Common myeloid progenitor, CD34-positive (primary cell): Measurements from ENCODE around the gene TLL2.

Experiments
- CTCF ChIA-PET: fragments of 350-600 bp; sonication (Branson Sonifier 250); formaldehyde crosslinking; loops from one replicate; lab custom pipeline; 2021; ENCODE audit warnings: antibody characterized with exemption; lab: Charles Lee
- POLR2A ChIA-PET: fragments of 350-600 bp; sonication (Branson Sonifier 250); formaldehyde crosslinking; loops from one replicate; lab custom pipeline; 2021; ENCODE audit warnings: antibody characterized with exemption; lab: Charles Lee
- DNase-seq, 3 donors: peaks; one replicate each; pipeline versions ENCODE4 v3.0.0 to v3.0.0-alpha.2; 2013
- H3K27ac ChIP-seq, 2 experiments: 1 replicate in 1 of 2; 2 replicates in 1 of 2; pipeline ENCODE4 v1.7.0; 2013; ENCODE audit warnings: inconsistent platforms in 2 of 2, low read length in 2 of 2, mild to moderate bottlenecking in 2 of 2, low read depth in 1 of 2, moderate library complexity in 1 of 2; ENCODE audit not compliant: severe bottlenecking in 2 of 2, insufficient read depth in 1 of 2, poor library complexity in 1 of 2
- H3K27me3 ChIP-seq, 5 experiments: replicated peaks in 2 of 5; 1 replicate in 3 of 5; 2 replicates in 2 of 5; pipeline versions ENCODE4 v1.6.1 to v1.7.0; 2013; ENCODE audit warnings: low read length in 4 of 5, mild to moderate bottlenecking in 2 of 5, moderate library complexity in 2 of 5, inconsistent platforms in 1 of 5; ENCODE audit not compliant: insufficient read depth in 5 of 5, control insufficient read depth in 4 of 5
- H3K36me3 ChIP-seq, 4 experiments: 1 replicate in 2 of 4; 2 replicates in 2 of 4; pipeline versions ENCODE4 v1.6.1 to v1.7.0; 2013; ENCODE audit warnings: low read length in 3 of 4, control low read depth in 1 of 4, mild to moderate bottlenecking in 1 of 4; ENCODE audit not compliant: control insufficient read depth in 4 of 4, insufficient read depth in 4 of 4
- H3K4me1 ChIP-seq, 4 experiments: 1 replicate in 3 of 4; 2 replicates in 1 of 4; pipeline versions ENCODE4 v1.6.1 to v1.7.1; 2013; ENCODE audit warnings: low read length in 3 of 4, mild to moderate bottlenecking in 3 of 4, control low read depth in 1 of 4, inconsistent platforms in 1 of 4, moderate library complexity in 1 of 4; ENCODE audit not compliant: control insufficient read depth in 4 of 4, insufficient read depth in 4 of 4; ENCODE audit errors: control extremely low read depth in 1 of 4
- H3K4me3 ChIP-seq, 7 experiments: 1 replicate in 4 of 7; 2 replicates in 3 of 7; pipeline versions ENCODE4 v1.5.1 to v1.7.0; 2013; ENCODE audit warnings: mild to moderate bottlenecking in 7 of 7, low read length in 6 of 7, moderate library complexity in 6 of 7, inconsistent platforms in 2 of 7, low read depth in 2 of 7, control low read depth in 1 of 7; ENCODE audit not compliant: insufficient read depth in 4 of 7, control insufficient read depth in 1 of 7; ENCODE audit errors: extremely low read depth in 1 of 7
- H3K9me3 ChIP-seq, 5 experiments: 1 replicate in 4 of 5; 2 replicates in 1 of 5; pipeline versions ENCODE4 v1.6.1 to v1.7.1; 2013; ENCODE audit warnings: low read length in 4 of 5, mild to moderate bottlenecking in 2 of 5, inconsistent platforms in 1 of 5, low read depth in 1 of 5, moderate library complexity in 1 of 5; ENCODE audit not compliant: control insufficient read depth in 4 of 5, insufficient read depth in 2 of 5; ENCODE audit errors: control extremely low read depth in 1 of 5
- WGBS: methylation state at CpG from one replicate; pipeline ENCODE4 v1.1.5; 2013; ENCODE audit not compliant: insufficient coverage; 5-methylcytosine and 5-hydroxymethylcytosine counted together

TLL2 gene

GRCh38 chr10:96491303-96491702, 22.4 kb downstream of the TLL2 start:
- DNase-seq: no peak
- CTCF ChIA-PET: interaction anchor here (1.3 to 2.4 kb wide), 4 partner anchors 12 to 149 kb away, joined by 3 to 17 read pairs (median 6); no protein-coding TSS in a partner anchor

GRCh38 chr10:96488161-96488935, 25.4 kb downstream of the TLL2 start:
- ChIA-PET CTCF (no interaction called here), POLR2A (no interaction called here)
- Histone ChIP-seq H3K36me3 (no peaks in the 10 kb centered on the region), H3K4me3 (no peak overlapping the region), H3K27me3 (peaks cover 0 to 9% (median 4%) of the 10 kb centered on the region in 5 experiments), H3K4me1 (no peaks in the 10 kb centered on the region), H3K27ac (no peak overlapping the region), H3K9me3 (no peaks in the 10 kb centered on the region)
- no peak for DNase-seq
- 95% methylated on average over 14 of the region's 14 CpGs for WGBS

More at GRCh38 chr10:96491303-96491702, 22.4 kb downstream of the TLL2 start:
- H3K36me3 ChIP-seq: no peaks in the 10 kb centered on the region
- peaks cover 0 to 8% (median 4%) of the 10 kb centered on the region in 5 experiments for H3K27me3 ChIP-seq
- no peak overlapping the region for H3K27ac ChIP-seq
- POLR2A ChIA-PET: no interaction called here
- no peaks in the 10 kb centered on the region for H3K4me1 ChIP-seq
- no peak overlapping the region for H3K4me3 ChIP-seq
- 88% methylated on average over 1 of the region's 3 CpGs for WGBS
- no peaks in the 10 kb centered on the region for H3K9me3 ChIP-seq

- H3K36me3 ChIP-seq: no peaks in the 10 kb centered on the region
- H3K9me3 ChIP-seq: peaks cover 0 to 3% (median 0%) of the 10 kb centered on the region in 5 experiments
- no peaks in the 10 kb centered on the region for H3K4me1 ChIP-seq
- peak; percentile 14 to 70 (median 46) for DNase-seq
- POLR2A ChIA-PET: no interaction called here
- H3K27me3 ChIP-seq: peaks cover 0 to 7% (median 2%) of the 10 kb centered on the region in 5 experiments
- 87% methylated on average over 3 of the region's 4 CpGs for WGBS
- no peak overlapping the region for H3K4me3 ChIP-seq
- CTCF ChIA-PET: interaction anchor here (6.1 kb wide), 1 partner anchor 8 kb away, joined by 17 read pairs; no protein-coding TSS in a partner anchor
- no peak overlapping the region for H3K27ac ChIP-seq
These were observed 30.7 kb downstream of the TLL2 start for GRCh38 chr10:96482815-96483588.

- peaks cover 0 to 9% (median 4%) of the 10 kb centered on the region in 5 experiments for H3K27me3 ChIP-seq
These were observed 35.4 kb downstream of the TLL2 start for GRCh38 chr10:96478355-96478754.

GRCh38 chr10:96473866-96474265, 39.9 kb downstream of the TLL2 start:
- no peaks in the 10 kb centered on the region for H3K36me3 ChIP-seq
- ChIA-PET CTCF (no interaction called here), POLR2A (no interaction called here)
- 86% methylated on average over 9 of the region's 9 CpGs for WGBS
- no peak for DNase-seq
- no peak overlapping the region for H3K27ac ChIP-seq
- H3K4me3 ChIP-seq: no peak overlapping the region
- H3K9me3 ChIP-seq: peaks cover 0 to 2% (median 0%) of the 10 kb centered on the region in 5 experiments
- H3K27me3 ChIP-seq: peaks cover 0 to 11% (median 3%) of the 10 kb centered on the region in 5 experiments
- no peaks in the 10 kb centered on the region for H3K4me1 ChIP-seq

More at GRCh38 chr10:96478355-96478754, 35.4 kb downstream of the TLL2 start:
- POLR2A ChIA-PET: no interaction called here
- H3K4me1 ChIP-seq: no peaks in the 10 kb centered on the region
- H3K9me3 ChIP-seq: peaks cover 0 to 4% (median 0%) of the 10 kb centered on the region in 5 experiments
- DNase-seq: no peak
- 87% methylated on average over 9 of the region's 9 CpGs for WGBS
- H3K27ac ChIP-seq: no peak overlapping the region
- H3K4me3 ChIP-seq: no peak overlapping the region
- CTCF ChIA-PET: interaction anchor here (6.1 kb wide), 1 partner anchor 12 kb away, joined by 17 read pairs; no protein-coding TSS in a partner anchor
- H3K36me3 ChIP-seq: no peaks in the 10 kb centered on the region

- Histone ChIP-seq H3K9me3 (peaks cover 0 to 2% (median 0%) of the 10 kb centered on the region in 5 experiments), H3K36me3 (no peaks in the 10 kb centered on the region), H3K27me3 (peaks cover 0 to 9% (median 3%) of the 10 kb centered on the region in 5 experiments), H3K4me1 (no peaks in the 10 kb centered on the region), H3K27ac (no peak overlapping the region), H3K4me3 (no peak overlapping the region)
- 41% methylated on average over 2 of the region's 4 CpGs for WGBS
- DNase-seq: peak; percentile 21 to 55 (median 54)
- POLR2A ChIA-PET: no interaction called here
- CTCF ChIA-PET: interaction anchor here (0.8 to 2.6 kb wide), 5 partner anchors 11 to 54 kb away, joined by 3 to 8 read pairs (median 4); no protein-coding TSS in a partner anchor
These were observed 43.5 kb downstream of the TLL2 start for GRCh38 chr10:96470116-96470743.
